Dendritic cell treated with granulocyte-macrophage colony-stimulating factor and Interleukin-4, amounts not matched to agents 40 ng/mL and 50 ng/mL, for 4 days (primary cell): ENCODE data around the gene EVI5L.

ENCODE experiments used
- H3K27ac Mint-ChIP-seq: one replicate; pipeline ENCODE4 v1.8.0; 2022; ENCODE audit warnings: mild to moderate bottlenecking, mixed read lengths
- H3K27me3 Mint-ChIP-seq: one replicate; pipeline ENCODE4 v1.8.0; 2022; ENCODE audit warnings: mild to moderate bottlenecking, mixed read lengths
- H3K36me3 Mint-ChIP-seq: one replicate; pipeline ENCODE4 v1.8.0; 2022; ENCODE audit warnings: low read depth, mixed read lengths
- H3K4me1 Mint-ChIP-seq: one replicate; pipeline ENCODE4 v1.8.0; 2022; ENCODE audit warnings: low read depth, mixed read lengths
- H3K4me3 Mint-ChIP-seq: one replicate; pipeline ENCODE4 v1.8.0; 2022; ENCODE audit warnings: mild to moderate bottlenecking, moderate library complexity, mixed read lengths
- H3K9me3 Mint-ChIP-seq: one replicate; pipeline ENCODE4 v1.8.0; 2022; ENCODE audit warnings: mixed read lengths
- intact Hi-C: fragments of 100-400 bp; cut with micrococcal nuclease; formaldehyde crosslinking; loops from one replicate; pipeline ENCODE4 v1.15.0; 2022

EVI5L gene

DNA sequence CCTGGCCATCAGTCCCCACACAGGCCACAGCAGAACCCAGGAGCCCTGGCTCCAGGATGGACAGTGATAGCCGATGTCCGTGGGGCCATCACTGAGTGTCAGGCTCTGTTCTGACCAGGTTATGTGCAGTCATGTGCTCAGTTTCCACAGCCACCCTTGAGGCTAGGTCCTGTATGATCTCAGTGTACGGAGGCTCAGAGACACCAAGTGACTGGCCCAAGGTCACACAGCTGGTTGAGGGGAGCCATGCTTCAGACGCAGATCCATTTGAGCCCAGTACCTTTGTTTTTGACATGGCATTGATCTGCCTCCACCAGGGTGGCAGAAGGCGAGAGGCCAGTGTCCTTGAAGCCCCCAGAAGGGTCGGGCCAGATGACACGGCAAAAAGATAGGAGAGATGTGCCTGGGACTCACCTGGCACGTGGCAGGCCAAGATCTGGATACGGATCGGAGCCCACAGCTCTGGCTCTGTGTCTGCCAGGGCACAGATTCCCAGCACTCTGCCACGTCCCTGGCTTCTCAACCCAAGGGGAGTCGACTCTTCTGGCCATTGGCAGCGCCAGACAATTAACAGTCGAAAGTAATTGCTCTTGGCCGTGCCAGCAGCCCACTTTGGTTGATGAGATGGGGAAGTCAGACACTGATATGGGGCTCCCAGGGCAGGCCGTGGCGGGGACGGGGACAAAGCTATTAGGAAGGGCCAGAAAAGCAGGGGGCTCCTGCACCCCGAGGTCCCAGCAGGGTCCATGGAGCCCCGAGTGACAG lies 15.6 kb downstream of the EVI5L start:
- no peaks in the 10 kb centered on the region for H3K36me3 Mint-ChIP-seq
- H3K27me3 Mint-ChIP-seq = no peaks in the 10 kb centered on the region
- no peaks in the 10 kb centered on the region for H3K4me1 Mint-ChIP-seq
- no peaks in the 10 kb centered on the region for H3K9me3 Mint-ChIP-seq
- intact Hi-C loops = no loop called here
- H3K4me3 Mint-ChIP-seq = no peak overlapping the region
- H3K27ac Mint-ChIP-seq = no peak overlapping the region

DNA sequence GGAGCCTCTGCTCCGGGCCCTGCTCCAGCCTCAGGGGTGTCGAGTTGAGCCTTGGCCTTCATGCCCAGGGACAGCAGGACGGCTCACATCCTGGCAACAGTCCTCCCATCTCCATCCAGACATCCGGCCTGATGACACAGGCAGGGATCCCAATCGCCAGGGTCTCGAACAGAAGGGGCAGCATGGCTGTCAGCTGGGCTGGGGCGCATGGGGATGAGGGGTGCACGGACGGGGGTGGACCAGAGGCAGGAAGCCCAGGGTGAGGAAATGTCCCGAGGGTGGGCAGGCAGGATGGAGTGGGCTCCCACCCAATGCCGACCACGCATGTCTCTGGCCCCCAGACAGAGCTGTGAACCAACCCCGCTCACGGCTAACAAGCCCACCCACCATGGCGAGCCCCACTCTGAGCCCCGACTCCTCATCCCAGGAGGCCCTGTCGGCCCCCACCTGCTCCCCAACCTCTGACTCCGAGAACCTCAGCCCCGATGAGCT lies 16.2 kb downstream of the EVI5L start:
- Mint-ChIP-seq H3K9me3 (no peaks in the 10 kb centered on the region), H3K4me1 (no peaks in the 10 kb centered on the region), H3K27ac (no peak overlapping the region), H3K36me3 (peaks cover under 1% of the 10 kb centered on the region), H3K4me3 (no peak overlapping the region), H3K27me3 (no peaks in the 10 kb centered on the region)
- intact Hi-C loops = no loop called here

DNA sequence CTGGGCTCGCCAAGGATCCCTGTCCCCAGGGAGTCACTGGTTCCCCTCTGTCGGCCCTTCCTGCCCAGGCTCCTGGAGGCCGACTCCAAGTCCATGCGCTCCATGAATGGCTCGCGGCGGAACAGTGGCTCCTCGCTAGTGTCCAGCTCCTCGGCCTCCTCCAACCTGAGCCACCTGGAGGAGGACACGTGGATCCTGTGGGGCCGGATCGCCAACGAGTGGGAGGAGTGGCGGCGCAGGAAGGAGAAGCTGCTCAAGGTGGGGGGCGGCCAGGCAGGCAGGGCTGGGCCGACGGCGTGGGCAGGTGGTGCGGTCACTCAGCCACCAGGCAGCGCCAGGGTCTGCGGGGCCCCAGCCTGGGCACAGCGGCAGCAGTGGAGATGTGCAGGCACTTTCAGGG lies 17.6 kb downstream of the EVI5L start:
- intact Hi-C loops = no loop called here
- H3K9me3 Mint-ChIP-seq = no peaks in the 10 kb centered on the region
- no peak overlapping the region for H3K27ac Mint-ChIP-seq
- H3K36me3 Mint-ChIP-seq = peaks cover 5% of the 10 kb centered on the region
- H3K4me3 Mint-ChIP-seq = no peak overlapping the region
- peaks cover under 1% of the 10 kb centered on the region for H3K4me1 Mint-ChIP-seq
- H3K27me3 Mint-ChIP-seq = peaks cover 2% of the 10 kb centered on the region

DNA sequence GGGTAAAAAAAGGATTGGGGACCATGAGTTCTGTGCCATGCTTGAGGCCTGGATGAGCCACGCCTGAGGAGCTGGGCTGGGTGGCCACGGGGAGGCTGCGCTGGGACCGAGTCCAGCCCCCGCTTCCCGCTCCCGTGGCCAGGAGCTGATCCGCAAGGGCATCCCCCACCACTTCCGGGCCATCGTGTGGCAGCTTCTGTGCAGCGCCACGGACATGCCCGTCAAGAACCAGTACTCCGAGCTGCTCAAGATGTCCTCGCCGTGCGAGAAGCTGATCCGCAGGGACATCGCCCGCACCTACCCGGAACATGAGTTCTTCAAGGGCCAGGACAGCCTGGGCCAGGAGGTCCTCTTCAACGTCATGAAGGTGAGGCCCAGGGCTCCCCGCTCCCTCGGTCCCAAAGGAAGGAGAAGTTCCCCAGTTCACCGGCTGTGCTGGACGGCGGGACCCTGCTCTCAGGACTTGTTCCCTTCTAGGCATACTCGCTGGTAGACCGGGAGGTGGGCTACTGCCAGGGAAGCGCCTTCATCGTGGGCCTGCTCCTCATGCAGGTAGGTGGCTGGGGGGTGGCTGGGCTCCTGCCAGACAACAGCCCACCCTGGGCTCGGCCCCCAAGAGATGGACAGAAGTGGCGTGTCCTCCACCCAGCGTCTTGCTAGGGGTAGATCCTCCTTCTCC lies 18.9 kb downstream of the EVI5L start:
- Mint-ChIP-seq H3K4me1 (peaks cover 10% of the 10 kb centered on the region), H3K9me3 (no peaks in the 10 kb centered on the region), H3K27ac (no peak overlapping the region), H3K27me3 (peaks cover 6% of the 10 kb centered on the region), H3K4me3 (no peak overlapping the region), H3K36me3 (peaks cover 5% of the 10 kb centered on the region)
- intact Hi-C loops = no loop called here

DNA sequence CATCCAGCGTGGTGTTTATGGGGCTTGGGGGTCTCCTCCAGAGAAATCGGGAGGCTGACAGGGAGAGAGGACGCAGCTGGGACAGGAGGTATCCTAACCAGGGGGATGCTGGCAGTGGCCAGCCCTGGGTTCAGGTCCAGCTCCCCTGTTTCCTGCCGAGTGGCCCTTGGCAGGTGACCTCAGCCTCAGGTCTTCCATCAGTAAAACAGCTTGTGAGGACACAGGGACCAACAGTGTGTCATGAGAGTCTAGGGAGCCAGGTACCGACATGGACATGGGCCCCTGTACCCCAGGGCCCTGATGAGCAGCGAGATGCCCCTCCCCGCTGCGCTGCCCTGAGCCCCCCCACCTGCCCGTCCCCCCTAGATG lies 19.6 kb downstream of the EVI5L start:
- Mint-ChIP-seq H3K27me3 (peaks cover 6% of the 10 kb centered on the region), H3K4me3 (no peak overlapping the region), H3K4me1 (peaks cover 10% of the 10 kb centered on the region), H3K9me3 (no peaks in the 10 kb centered on the region), H3K27ac (no peak overlapping the region), H3K36me3 (peaks cover 5% of the 10 kb centered on the region)
- intact Hi-C loops = no loop called here

DNA sequence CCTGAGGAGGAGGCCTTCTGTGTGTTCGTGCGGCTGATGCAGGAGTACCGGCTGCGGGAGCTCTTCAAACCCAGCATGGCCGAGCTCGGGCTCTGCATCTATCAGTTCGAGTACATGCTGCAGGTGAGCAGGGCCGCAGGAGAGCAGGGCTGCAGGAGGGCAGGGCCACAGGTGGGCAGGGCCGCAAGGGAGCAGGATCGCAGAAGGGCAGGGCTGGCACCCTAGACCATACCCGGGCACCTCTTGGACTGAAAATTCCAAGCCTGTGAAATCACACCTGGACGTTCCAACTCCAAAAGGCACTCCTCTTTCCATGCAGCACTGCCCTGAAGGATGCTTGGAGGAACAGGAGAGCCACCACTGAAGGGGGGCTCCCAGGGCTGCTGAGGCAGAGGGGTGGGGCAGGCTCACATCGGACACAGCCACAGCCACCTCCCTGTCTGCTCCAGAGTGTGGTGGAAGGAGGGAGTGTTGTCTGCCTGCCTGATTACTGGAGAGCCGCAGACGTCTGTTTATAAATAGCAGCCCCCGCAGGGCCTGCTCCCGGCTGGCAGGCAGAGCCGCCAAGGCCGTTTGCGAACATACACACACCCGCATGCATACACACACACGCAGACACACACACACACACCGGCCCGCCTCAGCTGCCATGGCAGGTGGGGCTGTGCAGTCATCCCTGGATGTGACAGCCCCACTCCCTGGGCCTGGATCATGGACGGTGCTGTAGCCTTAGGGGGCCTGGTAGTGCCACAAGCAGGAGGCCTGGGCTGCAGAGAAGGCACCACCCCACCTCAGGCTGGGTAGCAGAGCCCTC lies 20.2 kb downstream of the EVI5L start:
- intact Hi-C loops = no loop called here
- Mint-ChIP-seq H3K9me3 (no peaks in the 10 kb centered on the region), H3K27ac (no peak overlapping the region), H3K4me3 (no peak overlapping the region), H3K4me1 (peaks cover 10% of the 10 kb centered on the region), H3K36me3 (peaks cover 8% of the 10 kb centered on the region), H3K27me3 (peaks cover 6% of the 10 kb centered on the region)

DNA sequence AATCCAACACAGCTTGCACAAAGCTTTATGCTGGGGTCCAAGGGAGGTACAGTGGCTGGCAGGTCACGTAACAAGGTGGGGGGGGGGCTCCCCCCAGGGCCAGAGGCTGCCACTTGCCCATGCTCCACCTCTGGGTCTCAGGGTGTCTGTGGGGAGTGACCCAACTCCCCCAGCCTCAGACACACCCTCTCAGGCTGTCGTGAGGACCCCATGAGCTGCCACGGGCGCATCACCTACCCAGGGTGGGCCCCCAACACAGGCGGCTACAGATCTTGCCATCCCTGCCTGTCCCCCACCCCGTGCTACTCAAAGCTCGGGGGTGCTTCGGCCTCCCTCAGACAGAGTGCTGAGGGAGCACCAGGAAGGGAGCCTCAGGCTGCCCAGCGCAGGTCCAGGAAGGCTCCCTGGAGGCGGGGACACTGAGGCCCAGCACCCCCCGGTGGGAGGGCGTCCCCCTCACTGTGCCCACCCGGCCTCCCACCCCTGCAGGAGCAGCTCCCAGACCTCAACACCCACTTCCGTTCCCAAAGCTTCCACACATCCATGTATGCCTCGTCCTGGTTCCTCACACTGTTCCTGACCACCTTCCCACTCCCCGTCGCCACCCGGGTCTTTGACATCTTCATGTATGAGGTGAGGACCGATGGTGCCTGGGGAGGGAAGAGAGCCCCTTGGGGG lies 21.1 kb downstream of the EVI5L start:
- no peak overlapping the region for H3K27ac Mint-ChIP-seq
- peaks cover 10% of the 10 kb centered on the region for H3K4me1 Mint-ChIP-seq
- no peaks in the 10 kb centered on the region for H3K9me3 Mint-ChIP-seq
- H3K4me3 Mint-ChIP-seq = no peak overlapping the region
- H3K27me3 Mint-ChIP-seq = peaks cover 6% of the 10 kb centered on the region
- peaks cover 16% of the 10 kb centered on the region for H3K36me3 Mint-ChIP-seq
- intact Hi-C loops = no loop called here

DNA sequence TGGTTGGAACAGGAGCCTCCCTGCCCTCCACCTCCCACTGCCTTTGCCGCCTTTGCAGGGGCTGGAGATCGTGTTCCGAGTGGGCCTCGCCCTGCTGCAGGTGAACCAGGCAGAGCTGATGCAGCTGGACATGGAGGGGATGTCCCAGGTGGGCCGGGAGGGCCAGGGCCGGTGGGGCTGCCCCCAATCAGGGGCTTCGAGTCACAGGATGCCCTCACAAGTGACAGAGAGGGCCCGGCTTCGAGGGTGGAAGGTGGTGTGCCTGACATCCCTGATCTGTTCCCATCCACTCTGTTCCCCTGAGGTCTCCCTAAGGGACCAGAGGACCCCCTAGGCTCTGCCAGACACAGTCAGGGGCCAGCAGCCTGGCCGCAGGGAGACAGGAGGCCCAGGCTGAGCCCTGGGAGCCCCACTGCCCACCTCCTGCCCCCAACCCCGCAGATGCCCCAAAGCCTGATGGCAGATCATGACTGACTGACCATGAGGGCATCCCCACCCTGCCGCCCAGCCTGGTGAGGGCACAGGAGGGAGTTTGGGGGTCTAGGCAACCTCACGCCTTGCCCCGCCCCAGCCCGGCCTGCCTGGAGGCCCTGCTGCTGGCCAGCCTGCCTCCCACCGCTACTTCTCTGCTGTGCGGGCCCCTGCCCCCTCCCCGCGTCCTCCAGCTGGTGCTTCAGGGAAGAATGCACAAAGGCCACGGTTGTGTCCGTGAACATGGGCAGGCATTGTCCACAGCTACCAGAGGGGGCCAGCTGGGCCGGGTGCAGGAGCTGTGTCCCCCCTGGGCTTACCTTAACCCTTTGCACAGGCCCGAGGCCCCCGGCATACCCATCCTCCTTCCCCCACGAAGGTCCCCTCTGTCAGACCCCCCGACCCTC lies 21.8 kb downstream of the EVI5L start:
- no peak overlapping the region for H3K27ac Mint-ChIP-seq
- intact Hi-C loops = loop anchor here (2.0 kb wide), 1 partner anchor 73 kb away; no protein-coding TSS in a partner anchor
- peaks cover 10% of the 10 kb centered on the region for H3K4me1 Mint-ChIP-seq
- H3K36me3 Mint-ChIP-seq = peaks cover 18% of the 10 kb centered on the region
- H3K4me3 Mint-ChIP-seq = no peak overlapping the region
- peaks cover 6% of the 10 kb centered on the region for H3K27me3 Mint-ChIP-seq
- no peaks in the 10 kb centered on the region for H3K9me3 Mint-ChIP-seq

DNA sequence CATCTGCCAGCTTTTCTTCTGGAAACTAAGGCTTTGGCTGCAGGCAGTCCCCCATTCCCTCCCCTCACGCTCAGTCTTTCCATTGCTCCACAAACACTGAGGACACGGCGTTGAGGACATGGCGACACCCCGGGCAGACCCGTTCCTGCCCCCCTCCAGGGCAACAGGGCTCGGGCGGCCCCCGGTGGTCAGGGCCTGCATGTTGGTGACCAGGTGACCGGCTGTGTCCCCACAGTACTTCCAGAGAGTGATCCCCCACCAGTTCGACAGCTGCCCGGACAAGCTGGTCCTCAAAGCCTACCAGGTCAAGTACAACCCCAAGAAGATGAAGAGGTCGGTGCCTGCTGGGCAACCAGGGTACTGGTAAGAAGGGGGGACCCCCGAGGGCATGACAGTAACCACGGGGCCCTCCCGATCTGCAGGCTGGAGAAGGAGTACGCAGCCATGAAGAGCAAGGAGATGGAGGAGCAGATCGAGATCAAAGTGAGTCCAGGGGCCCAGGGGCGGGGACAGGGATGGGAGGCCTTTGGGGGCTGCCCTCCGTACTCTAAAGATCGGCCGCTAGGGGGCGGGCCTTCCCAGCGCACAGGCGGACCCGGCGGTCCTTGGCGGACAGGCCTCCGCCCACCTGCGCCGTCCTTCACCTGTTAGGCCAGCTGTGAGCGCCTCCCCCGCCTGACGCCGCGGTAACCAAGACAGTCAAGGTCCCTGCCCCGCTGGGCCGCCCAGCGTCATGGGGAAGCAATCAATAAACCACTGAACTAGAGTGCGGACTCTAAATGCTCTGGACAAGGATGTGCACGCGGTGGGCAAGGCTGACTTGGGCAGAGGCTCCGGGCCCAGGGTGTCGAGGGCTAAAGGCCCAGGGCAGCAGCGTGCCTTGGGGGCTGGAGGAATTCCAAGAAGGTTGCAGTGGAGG lies 23.1 kb downstream of the EVI5L start:
- Mint-ChIP-seq H3K4me3 (no peak overlapping the region), H3K36me3 (peaks cover 20% of the 10 kb centered on the region), H3K27me3 (peaks cover 6% of the 10 kb centered on the region), H3K9me3 (no peaks in the 10 kb centered on the region), H3K27ac (no peak overlapping the region), H3K4me1 (peaks cover 10% of the 10 kb centered on the region)
- intact Hi-C loops = loop anchor here (2.0 kb wide), 1 partner anchor 72 kb away; no protein-coding TSS in a partner anchor

DNA sequence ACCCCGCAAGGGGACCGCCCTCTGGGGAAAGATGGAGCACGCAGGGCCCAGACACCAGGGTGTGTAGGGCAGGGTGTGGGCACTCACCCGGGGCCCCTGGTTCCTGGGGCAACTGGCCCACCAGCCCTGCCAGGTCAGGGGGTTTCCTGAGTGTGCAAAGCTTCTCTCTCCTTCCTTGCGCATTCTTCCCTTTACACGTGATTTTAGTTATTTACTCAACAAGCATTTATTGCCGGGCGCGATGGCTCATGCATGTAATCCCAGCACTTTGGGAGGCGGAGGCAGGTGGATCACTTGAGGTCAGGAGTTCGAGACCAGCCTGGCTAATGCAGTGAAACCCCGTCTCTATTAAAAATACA lies 23.7 kb downstream of the EVI5L start:
- Mint-ChIP-seq H3K27me3 (peaks cover 6% of the 10 kb centered on the region), H3K4me1 (peaks cover 10% of the 10 kb centered on the region), H3K27ac (no peak overlapping the region), H3K4me3 (no peak overlapping the region), H3K9me3 (no peaks in the 10 kb centered on the region), H3K36me3 (peaks cover 25% of the 10 kb centered on the region)
- intact Hi-C loops = loop anchor here (2.0 kb wide), 1 partner anchor 71 kb away; no protein-coding TSS in a partner anchor

DNA sequence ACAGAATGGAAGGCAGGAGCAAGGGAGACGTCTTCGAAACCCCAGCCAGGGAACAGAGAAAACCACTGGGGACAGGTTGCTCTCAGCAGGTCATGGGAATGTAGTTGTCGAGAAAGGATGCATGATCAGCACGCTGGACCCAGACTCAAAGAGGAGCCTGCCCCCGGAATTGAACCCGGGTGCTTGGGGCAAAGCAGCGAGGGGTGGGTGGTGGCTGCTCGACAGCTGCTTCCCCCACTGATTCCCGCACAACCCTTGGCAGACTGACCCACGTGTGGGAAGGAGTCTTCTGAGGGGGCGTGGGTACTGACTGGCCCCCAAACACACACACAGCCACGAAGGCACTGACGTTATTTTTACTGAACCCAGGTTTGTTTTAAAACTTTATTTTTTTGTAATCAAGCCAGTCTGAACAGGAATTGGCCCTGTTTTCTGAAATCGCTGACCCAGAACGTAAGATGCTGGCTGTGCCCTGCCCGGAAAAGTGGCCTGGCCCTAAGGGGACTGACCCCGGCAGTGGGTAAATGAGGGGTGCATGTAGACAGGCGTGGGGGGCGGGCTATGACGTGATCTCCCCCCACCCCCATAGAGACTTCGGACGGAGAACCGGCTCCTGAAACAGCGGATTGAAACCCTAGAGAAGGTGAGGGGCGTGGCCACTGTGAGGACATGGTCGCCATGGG lies 25.5 kb downstream of the EVI5L start:
- intact Hi-C loops = no loop called here
- H3K4me1 Mint-ChIP-seq = peaks cover 10% of the 10 kb centered on the region
- H3K9me3 Mint-ChIP-seq = no peaks in the 10 kb centered on the region

DNA sequence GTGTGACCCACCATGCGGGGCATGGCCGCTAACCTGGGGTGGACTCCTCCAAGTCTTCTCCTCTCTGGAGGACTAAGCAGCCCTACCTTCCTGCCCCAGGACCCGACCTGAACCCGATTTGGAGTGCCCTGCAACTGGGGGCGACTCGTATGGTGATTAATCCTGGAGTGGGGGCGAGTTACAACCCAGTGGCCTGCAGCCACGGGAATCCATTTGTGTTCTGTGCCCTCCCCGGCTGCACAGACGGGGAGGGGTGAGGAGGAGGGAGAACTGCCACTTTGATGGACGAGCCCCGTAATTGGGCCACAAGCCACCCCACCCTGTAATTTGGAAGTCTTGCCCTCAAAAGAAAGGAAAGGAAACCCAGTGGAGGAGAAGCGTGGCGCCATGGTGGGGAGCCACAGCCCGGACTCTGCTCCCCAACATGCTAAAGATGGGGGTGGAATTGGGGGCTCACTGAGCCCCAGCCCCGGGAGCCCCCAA lies 26.1 kb downstream of the EVI5L start:
- intact Hi-C loops = no loop called here

More for the DNA sequence above, 25.5 kb downstream of the EVI5L start:
- Mint-ChIP-seq H3K27ac (no peak overlapping the region), H3K36me3 (peaks cover 38% of the 10 kb centered on the region), H3K27me3 (peaks cover 18% of the 10 kb centered on the region), H3K4me3 (no peak overlapping the region)

More for the DNA sequence above, 26.1 kb downstream of the EVI5L start:
- Mint-ChIP-seq H3K27me3 (peaks cover 24% of the 10 kb centered on the region), H3K4me1 (peaks cover 10% of the 10 kb centered on the region), H3K27ac (no peak overlapping the region), H3K9me3 (no peaks in the 10 kb centered on the region), H3K4me3 (no peak overlapping the region), H3K36me3 (peaks cover 44% of the 10 kb centered on the region)
